Glutamatergic neuron (in vitro differentiated cells): ENCODE results near the gene ANO10. TPM values are rescaled to one million over a fixed set of nuclear protein-coding genes. Genes with fewer than 3 reads are reported as not detected.

ENCODE experiments used
- DNase-seq: peaks from one replicate; pipeline ENCODE4 v3.0.0; 2022
- H3K27ac Mint-ChIP-seq: one replicate; pipeline ENCODE4 v1.8.0; 2020; ENCODE audit warnings: mild to moderate bottlenecking, mixed read lengths, inconsistent platforms; ENCODE audit not compliant: unreplicated experiment
- H3K27me3 Mint-ChIP-seq: one replicate; pipeline ENCODE4 v1.8.0; 2020; ENCODE audit warnings: mild to moderate bottlenecking, moderate library complexity, mixed read lengths, inconsistent platforms; ENCODE audit not compliant: unreplicated experiment
- H3K36me3 Mint-ChIP-seq: one replicate; pipeline ENCODE4 v1.8.0; 2020; ENCODE audit warnings: mild to moderate bottlenecking, mixed read lengths, inconsistent platforms; ENCODE audit not compliant: unreplicated experiment
- H3K4me1 Mint-ChIP-seq: one replicate; pipeline ENCODE4 v1.8.0; 2020; ENCODE audit warnings: mild to moderate bottlenecking, low read depth, mixed read lengths, inconsistent platforms; ENCODE audit not compliant: unreplicated experiment
- H3K4me3 Mint-ChIP-seq: one replicate; pipeline ENCODE4 v1.8.0; 2020; ENCODE audit warnings: mild to moderate bottlenecking, mixed read lengths, inconsistent platforms; ENCODE audit not compliant: unreplicated experiment
- H3K9me3 Mint-ChIP-seq: one replicate; pipeline ENCODE4 v1.8.0; 2020; ENCODE audit warnings: mild to moderate bottlenecking, moderate library complexity, mixed read lengths, inconsistent platforms; ENCODE audit not compliant: unreplicated experiment
- total RNA-seq: library from RNA; stranded (reverse); fragmentation: NEBNext Ultra II Directional; extraction: Animal tissue kit (Norgen Biotek cat#: 25700); gene quantifications from one replicate; pipeline ENCODE4 v1.2.1, GENCODE V29; 2021; ENCODE audit not compliant: unreplicated experiment
- TF ChIP-seq, protein P1 (sequence below): fragments of 200-600 bp; sonication (generic); IDR thresholded peaks from one replicate; pipeline ENCODE4 v1.5.0; 2021; ENCODE audit not compliant: partially characterized antibody, unreplicated experiment

Gene ANO10
- total RNA-seq, 1 donor from 2014 or later, result 44.9 TPM

DNA sequence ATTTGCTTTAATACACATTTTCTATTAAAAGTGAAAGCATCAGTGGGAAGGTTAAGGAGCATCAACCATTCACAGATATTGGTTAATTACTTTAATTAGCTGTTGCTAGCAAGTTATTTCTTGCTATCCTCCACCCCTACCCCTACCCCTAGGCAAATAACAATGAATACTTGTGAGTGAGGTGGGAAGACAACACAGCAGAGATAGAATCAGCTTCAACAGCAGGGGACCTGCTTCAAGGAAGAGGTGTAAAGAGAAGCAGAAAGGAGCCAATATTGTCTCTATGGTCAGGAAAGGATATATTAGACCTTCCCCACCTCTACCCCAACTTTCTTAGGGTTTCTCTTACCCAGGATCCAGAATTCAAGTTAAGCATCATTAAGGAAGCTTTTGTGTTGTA, 186.1 kb downstream of the ANO10 start:
- Mint-ChIP-seq H3K4me1 (no peaks in the 10 kb centered on the region), H3K9me3 (no peaks in the 10 kb centered on the region), H3K36me3 (peaks cover 4% of the 10 kb centered on the region), H3K4me3 (no peak overlapping the region), H3K27ac (no peak overlapping the region), H3K27me3 (no peaks in the 10 kb centered on the region)
- DNase-seq, result no peak
- TF ChIP-seq, protein P1, sequence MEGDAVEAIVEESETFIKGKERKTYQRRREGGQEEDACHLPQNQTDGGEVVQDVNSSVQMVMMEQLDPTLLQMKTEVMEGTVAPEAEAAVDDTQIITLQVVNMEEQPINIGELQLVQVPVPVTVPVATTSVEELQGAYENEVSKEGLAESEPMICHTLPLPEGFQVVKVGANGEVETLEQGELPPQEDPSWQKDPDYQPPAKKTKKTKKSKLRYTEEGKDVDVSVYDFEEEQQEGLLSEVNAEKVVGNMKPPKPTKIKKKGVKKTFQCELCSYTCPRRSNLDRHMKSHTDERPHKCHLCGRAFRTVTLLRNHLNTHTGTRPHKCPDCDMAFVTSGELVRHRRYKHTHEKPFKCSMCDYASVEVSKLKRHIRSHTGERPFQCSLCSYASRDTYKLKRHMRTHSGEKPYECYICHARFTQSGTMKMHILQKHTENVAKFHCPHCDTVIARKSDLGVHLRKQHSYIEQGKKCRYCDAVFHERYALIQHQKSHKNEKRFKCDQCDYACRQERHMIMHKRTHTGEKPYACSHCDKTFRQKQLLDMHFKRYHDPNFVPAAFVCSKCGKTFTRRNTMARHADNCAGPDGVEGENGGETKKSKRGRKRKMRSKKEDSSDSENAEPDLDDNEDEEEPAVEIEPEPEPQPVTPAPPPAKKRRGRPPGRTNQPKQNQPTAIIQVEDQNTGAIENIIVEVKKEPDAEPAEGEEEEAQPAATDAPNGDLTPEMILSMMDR, result no peak

DNA sequence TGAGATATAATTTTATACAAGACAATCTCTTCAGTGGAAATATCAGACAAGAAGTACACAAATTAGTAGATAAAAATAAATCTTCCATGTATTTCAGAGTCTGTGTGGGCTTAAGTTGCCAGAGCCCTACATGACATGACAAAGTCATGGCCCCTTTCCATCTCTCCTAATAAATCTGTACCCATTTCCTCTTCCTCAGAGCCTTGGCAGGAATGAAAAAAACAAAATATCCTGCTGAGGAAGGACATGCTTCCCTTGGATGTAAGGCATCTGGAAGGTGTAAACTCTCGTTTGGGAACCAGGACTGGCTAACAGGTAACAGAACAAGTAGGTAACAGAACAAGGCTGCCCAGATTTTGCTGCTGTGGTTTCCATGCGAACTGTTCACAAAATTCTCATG, 187.4 kb downstream of the ANO10 start:
- peaks cover 4% of the 10 kb centered on the region for H3K36me3 Mint-ChIP-seq
- TF ChIP-seq, protein P1, result no peak
- no peaks in the 10 kb centered on the region for H3K9me3 Mint-ChIP-seq
- no peak overlapping the region for H3K27ac Mint-ChIP-seq
- DNase-seq, result no peak
- H3K4me1 Mint-ChIP-seq, result no peaks in the 10 kb centered on the region
- no peak overlapping the region for H3K4me3 Mint-ChIP-seq
- no peaks in the 10 kb centered on the region for H3K27me3 Mint-ChIP-seq

DNA sequence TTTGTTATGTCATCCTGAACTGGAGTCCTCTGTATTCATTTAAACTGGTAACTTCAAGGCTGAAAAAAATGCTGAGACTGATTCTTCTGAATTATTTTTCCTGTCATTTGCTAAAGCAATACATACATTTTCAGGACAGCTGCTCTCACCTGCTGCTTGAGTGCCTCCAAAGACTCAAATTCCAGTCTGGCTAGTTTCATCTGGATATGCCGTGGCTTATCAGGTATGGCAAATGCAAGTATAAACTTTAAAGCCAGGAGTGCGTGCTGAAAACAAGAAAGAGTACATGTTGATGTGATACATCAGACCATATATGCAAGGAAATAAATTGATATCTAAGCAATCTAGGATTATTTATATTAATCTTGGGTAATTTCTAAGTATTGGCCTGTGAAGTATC, 189.3 kb downstream of the ANO10 start:
- no peaks in the 10 kb centered on the region for H3K4me1 Mint-ChIP-seq
- DNase-seq, result no peak
- no peaks in the 10 kb centered on the region for H3K27me3 Mint-ChIP-seq
- no peak overlapping the region for H3K27ac Mint-ChIP-seq
- TF ChIP-seq, protein P1, result no peak
- H3K36me3 Mint-ChIP-seq, result peaks cover 4% of the 10 kb centered on the region
- H3K9me3 Mint-ChIP-seq, result no peaks in the 10 kb centered on the region
- no peak overlapping the region for H3K4me3 Mint-ChIP-seq

DNA sequence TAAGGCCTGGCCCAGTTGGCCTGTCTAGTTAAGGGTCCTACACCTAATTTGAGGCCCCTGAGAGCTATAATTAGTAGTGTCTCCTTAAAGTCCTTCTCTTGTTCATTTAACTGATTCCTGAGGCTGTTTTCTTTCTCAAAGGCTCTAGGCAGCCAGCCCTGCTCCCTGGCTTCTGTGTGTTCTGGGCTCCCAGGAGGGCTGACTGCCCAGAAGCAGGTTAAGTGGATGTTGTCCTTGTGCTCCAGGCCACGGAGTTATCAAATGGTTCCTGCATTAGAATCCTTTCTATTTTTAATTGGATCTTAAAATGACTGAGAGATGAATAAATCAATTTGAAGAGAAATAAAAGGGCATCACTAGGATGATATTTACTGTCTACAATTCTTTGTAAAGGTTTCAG, 195.4 kb downstream of the ANO10 start:
- Mint-ChIP-seq H3K27me3 (peaks cover 3% of the 10 kb centered on the region), H3K4me1 (peaks cover 4% of the 10 kb centered on the region), H3K27ac (no peak overlapping the region), H3K4me3 (no peak overlapping the region), H3K36me3 (peaks cover 4% of the 10 kb centered on the region), H3K9me3 (peaks cover 4% of the 10 kb centered on the region)
- DNase-seq, result peak; percentile 40
- TF ChIP-seq, protein P1, result no peak

DNA sequence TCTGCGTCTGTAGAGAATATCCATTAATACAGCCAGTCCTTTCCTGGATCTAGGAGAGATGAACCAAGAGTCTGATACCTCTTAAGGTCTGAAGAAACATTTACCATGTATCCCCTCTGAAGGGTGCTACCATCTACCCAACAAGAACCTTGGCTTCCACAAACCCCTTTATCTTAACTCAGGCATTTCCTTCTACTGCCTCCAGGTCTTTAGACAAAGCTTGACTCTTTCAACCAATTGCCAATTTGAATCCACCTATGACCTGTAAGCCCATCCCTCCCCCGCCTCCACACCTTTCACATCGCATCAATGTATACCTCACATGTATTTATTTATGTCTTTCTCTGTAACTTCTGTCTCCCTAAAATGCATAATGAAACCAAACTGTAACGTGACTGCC, 196.0 kb downstream of the ANO10 start:
- DNase-seq, result no peak
- no peak overlapping the region for H3K27ac Mint-ChIP-seq
- TF ChIP-seq, protein P1, result no peak
- H3K27me3 Mint-ChIP-seq, result peaks cover 3% of the 10 kb centered on the region
- H3K9me3 Mint-ChIP-seq, result peaks cover 4% of the 10 kb centered on the region
- no peak overlapping the region for H3K4me3 Mint-ChIP-seq
- H3K4me1 Mint-ChIP-seq, result peaks cover 4% of the 10 kb centered on the region
- peaks cover 4% of the 10 kb centered on the region for H3K36me3 Mint-ChIP-seq
